H1 (cell line): ENCODE data around the gene SHROOM3. TPM values are rescaled to one million over a fixed set of nuclear protein-coding genes. Genes with fewer than 3 reads are reported as not detected.

Experiments used
- CTCF ChIA-PET: fragments of 300-600 bp; sonication (Branson Sonifier 250); formaldehyde crosslinking; loops from one replicate; lab custom pipeline; 2021; ENCODE audit not compliant: partially characterized antibody; lab: Charles Lee
- POLR2A ChIA-PET: fragments of 300-600 bp; sonication (Branson Sonifier 250); formaldehyde crosslinking; loops from one replicate; lab custom pipeline; 2021; ENCODE audit warnings: inconsistent platforms; ENCODE audit not compliant: partially characterized antibody; lab: Charles Lee
- DNase-seq, 2 experiments: peaks; one replicate each; pipeline versions ENCODE4 v3.0.0 to v3.0.0-alpha.2; 2010 to 2022; ENCODE audit warnings: low spot score in 2 of 2, low read depth in 1 of 2, mixed read lengths in 1 of 2
- FAIRE-seq: peaks from 2 replicates; lab custom pipeline; 2011; peaks lifted over from hg19 to GRCh38; lab: Jason Lieb, UNC
- H2AFZ ChIP-seq: 2 replicates; pipeline ENCODE4 v1.8.1; 2012; ENCODE audit warnings: low read length, inconsistent platforms
- H2AK5ac ChIP-seq: 2 replicates; pipeline ENCODE4 v1.6.1; 2013; ENCODE audit warnings: low read depth, low read length
- H2BK120ac ChIP-seq: replicated peaks from 2 replicates; pipeline ENCODE3; 2013; ENCODE audit warnings: low read depth, low read length, inconsistent platforms
- H2BK12ac ChIP-seq: 2 replicates; pipeline ENCODE4 v1.6.1; 2013; ENCODE audit warnings: low read depth, low read length
- H2BK15ac ChIP-seq: 2 replicates; pipeline ENCODE4 v1.6.1; 2013; ENCODE audit warnings: low read length
- H2BK20ac ChIP-seq: 2 replicates; pipeline ENCODE4 v1.6.1; 2013; ENCODE audit warnings: low read length
- H2BK5ac ChIP-seq: 2 replicates; pipeline ENCODE4 v1.6.1; 2013; ENCODE audit warnings: low read depth, low read length
- H3K14ac ChIP-seq: 2 replicates; pipeline ENCODE4 v1.6.1; 2013; ENCODE audit warnings: inconsistent platforms; ENCODE audit not compliant: insufficient read length
- H3K18ac ChIP-seq: 2 replicates; pipeline ENCODE4 v1.6.1; 2013; ENCODE audit warnings: low read length; ENCODE audit errors: extremely low read depth
- H3K23ac ChIP-seq: 2 replicates; pipeline ENCODE4 v1.6.1; 2013; ENCODE audit warnings: inconsistent platforms; ENCODE audit not compliant: insufficient read length
- H3K23me2 ChIP-seq: 2 replicates; pipeline ENCODE4 v1.6.1; 2013; ENCODE audit warnings: low read depth, low read length
- H3K27ac ChIP-seq: 2 replicates; pipeline ENCODE4 v1.6.1; 2011; ENCODE audit warnings: low read depth, low read length, inconsistent platforms
- H3K27me3 ChIP-seq, 4 experiments: replicated peaks in 1 of 4; 1 replicate in 1 of 4; 2 replicates in 3 of 4; pipeline versions ENCODE4 v1.6.1 to v1.8.1; 2011 to 2013; ENCODE audit warnings: low read length in 3 of 4, mild to moderate bottlenecking in 3 of 4, inconsistent platforms in 2 of 4, mixed read lengths in 2 of 4, moderate library complexity in 1 of 4; ENCODE audit not compliant: control insufficient read depth in 3 of 4, insufficient read depth in 3 of 4; ENCODE audit errors: extremely low read depth in 1 of 4
- H3K36me3 ChIP-seq, 4 experiments: 2 replicates each; pipeline versions ENCODE4 v1.6.1 to v1.8.1; 2011 to 2013; ENCODE audit warnings: mild to moderate bottlenecking in 4 of 4, low read length in 3 of 4, moderate library complexity in 2 of 4, control low read depth in 1 of 4, inconsistent platforms in 1 of 4; ENCODE audit not compliant: insufficient read depth in 4 of 4, control insufficient read depth in 2 of 4
- H3K4ac ChIP-seq: replicated peaks from 2 replicates; pipeline ENCODE3; 2013; ENCODE audit warnings: low read length, low read depth, mixed read lengths, inconsistent platforms; ENCODE audit not compliant: insufficient read length
- H3K4me1 ChIP-seq, 4 experiments: replicated peaks in 1 of 4; 1 replicate in 1 of 4; 2 replicates in 3 of 4; pipeline versions ENCODE4 v1.6.1 to v1.8.1; 2011 to 2013; ENCODE audit warnings: low read length in 3 of 4, inconsistent platforms in 2 of 4, mixed read lengths in 1 of 4; ENCODE audit not compliant: insufficient read depth in 4 of 4, control insufficient read depth in 3 of 4
- H3K4me2 ChIP-seq, 2 experiments: 2 replicates each; pipeline versions ENCODE4 v1.6.1 to v1.8.1; 2011 to 2013; ENCODE audit warnings: low read depth in 2 of 2, low read length in 2 of 2, control low read depth in 1 of 2, inconsistent platforms in 1 of 2, mild to moderate bottlenecking in 1 of 2; ENCODE audit not compliant: insufficient read depth in 1 of 2
- H3K4me3 ChIP-seq, 4 experiments: fragments of 200-600, 300-600 bp in 1 of 4; sonication (generic), shearing (Covaris generic), sonication (Bioruptor Twin) in 1 of 4; 2 replicates each; pipeline versions ENCODE4 v1.5.1 to v1.8.1; 2011 to 2016; ENCODE audit warnings: low read length in 4 of 4, low read depth in 3 of 4, control low read depth in 2 of 4, inconsistent platforms in 2 of 4, mild to moderate bottlenecking in 2 of 4, mixed read lengths in 1 of 4, moderate library complexity in 1 of 4; ENCODE audit not compliant: insufficient read depth in 2 of 4; ENCODE audit errors: extremely low read depth in 1 of 4
- H3K56ac ChIP-seq: replicated peaks from 2 replicates; pipeline ENCODE3; 2013; ENCODE audit warnings: low read depth, mild to moderate bottlenecking, mixed read lengths, low read length, inconsistent platforms; ENCODE audit not compliant: insufficient read length
- H3K79me1 ChIP-seq: 2 replicates; pipeline ENCODE4 v1.6.1; 2013; ENCODE audit warnings: low read depth, low read length, control low read depth
- H3K79me2 ChIP-seq, 2 experiments: 2 replicates each; pipeline versions ENCODE4 v1.6.1 to v1.8.1; 2012 to 2013; ENCODE audit warnings: low read length in 2 of 2, mild to moderate bottlenecking in 2 of 2, inconsistent platforms in 1 of 2; ENCODE audit not compliant: insufficient read depth in 2 of 2, control insufficient read depth in 1 of 2
- H3K9ac ChIP-seq, 4 experiments: replicated peaks in 1 of 4; 1 replicate in 1 of 4; 2 replicates in 3 of 4; pipeline versions ENCODE4 v1.6.1 to v1.8.1; 2011 to 2013; ENCODE audit warnings: low read depth in 3 of 4, low read length in 3 of 4, control low read depth in 2 of 4, mild to moderate bottlenecking in 2 of 4, moderate library complexity in 2 of 4, inconsistent platforms in 1 of 4; ENCODE audit errors: extremely low read depth in 1 of 4
- H3K9me3 ChIP-seq, 2 experiments: 2 replicates each; pipeline versions ENCODE4 v1.6.1 to v1.8.1; 2012 to 2013; ENCODE audit warnings: mild to moderate bottlenecking in 2 of 2, moderate library complexity in 2 of 2, control low read depth in 1 of 2, inconsistent platforms in 1 of 2, low read depth in 1 of 2, low read length in 1 of 2, mixed read lengths in 1 of 2; ENCODE audit not compliant: insufficient read depth in 2 of 2
- H4K20me1 ChIP-seq, 2 experiments: replicated peaks in 1 of 2; 2 replicates each; pipeline versions ENCODE3 to v1.8.1; 2011 to 2013; ENCODE audit warnings: inconsistent platforms in 2 of 2, low read length in 2 of 2, mild to moderate bottlenecking in 1 of 2; ENCODE audit not compliant: insufficient read depth in 2 of 2, control insufficient read depth in 1 of 2
- H4K5ac ChIP-seq: 2 replicates; pipeline ENCODE4 v1.6.1; 2013; ENCODE audit warnings: low read length, low read depth, mixed read lengths, inconsistent platforms; ENCODE audit not compliant: insufficient read length
- H4K8ac ChIP-seq: 2 replicates; pipeline ENCODE4 v1.8.0; 2013; ENCODE audit warnings: mild to moderate bottlenecking, moderate library complexity, low read length, inconsistent platforms; ENCODE audit not compliant: insufficient read depth; ENCODE audit errors: extremely low read depth
- H4K91ac ChIP-seq: replicated peaks from 2 replicates; pipeline ENCODE3; 2013; ENCODE audit warnings: low read length, mixed read lengths, inconsistent platforms; ENCODE audit not compliant: insufficient read length
- CTBP2 ChIP-seq: IDR thresholded peaks from 2 replicates; pipeline ENCODE4 v1.7.0; 2011; ENCODE audit warnings: borderline replicate concordance, mild to moderate bottlenecking, moderate library complexity, mixed read lengths, low read length; ENCODE audit not compliant: insufficient read depth, insufficient read length
- FOSL1 ChIP-seq: IDR thresholded peaks from 2 replicates; pipeline ENCODE4 v1.6.1; 2011; ENCODE audit warnings: mild to moderate bottlenecking, low read depth, low read length, moderate library complexity; ENCODE audit not compliant: insufficient read depth
- RBBP5 ChIP-seq: IDR thresholded peaks from 2 replicates; pipeline ENCODE4 v1.7.1; 2012; ENCODE audit warnings: low read depth, mild to moderate bottlenecking, inconsistent platforms, low read length, moderate library complexity, borderline replicate concordance
- SP2 ChIP-seq: IDR thresholded peaks from 2 replicates; pipeline ENCODE4 v1.6.1; 2012; ENCODE audit warnings: mild to moderate bottlenecking, low read length, inconsistent platforms
- SRF ChIP-seq: IDR thresholded peaks from 2 replicates; pipeline ENCODE4 v1.6.1; 2011; ENCODE audit warnings: mild to moderate bottlenecking, low read depth, low read length, moderate library complexity
- SUZ12 ChIP-seq: fragments of 200-600 bp; sonication (generic); IDR thresholded peaks from 2 replicates; pipeline ENCODE4 v1.6.1; 2012; ENCODE audit warnings: mild to moderate bottlenecking, inconsistent platforms, low read length, moderate library complexity, mixed read lengths
- WGBS, 2 experiments: shearing (Covaris generic) in 1 of 2; methylation state at CpG; one replicate each; pipeline versions ENCODE4 v1.1.6 to v1.1.7; 2013 to 2015; ENCODE audit warnings: low lambda C conversion rate in 2 of 2, mixed read lengths in 2 of 2, inconsistent platforms in 1 of 2, low coverage in 1 of 2, missing lambda C conversion rate in 1 of 2; ENCODE audit not compliant: insufficient replicate concordance in 2 of 2, insufficient coverage in 1 of 2, insufficient read length in 1 of 2; ENCODE audit errors: extremely low coverage in 1 of 2, missing lambda C conversion rate in 1 of 2; 5-methylcytosine and 5-hydroxymethylcytosine counted together
- polyA plus RNA-seq, 7 experiments: library from polyadenylated mRNA; depleted of rRNA in 3 of 7; stranded (reverse) in 5 of 7; unstranded in 2 of 7; fragments of >200 nt in 5 of 7; fragments of 200-250 nt in 2 of 7; gene quantifications; 1 replicate in 5 of 7; 2 replicates in 1 of 7; 4 replicates in 1 of 7; pipeline versions ENCODE4 v1.2.1 to v1.2.3, GENCODE V29; 2011 to 2013; ENCODE audit warnings: missing spikeins in 2 of 7, mixed read lengths in 2 of 7
- total RNA-seq: library from RNA; stranded (reverse); fragmentation: NEBNext Ultra II Directional; extraction: Animal tissue kit (Norgen Biotek cat#: 25700); gene quantifications from 2 replicates; pipeline ENCODE4 v1.2.1, GENCODE V29; 2021

Gene SHROOM3
- total and polyA plus RNA-seq, 2 of the 8 experiments (the other 6 are each of a cell fraction or from before 2014, with no cell fraction given) = 15.8 to 34.0 TPM

GRCh38 chr4:76822303-76822702, 387.3 kb downstream of the SHROOM3 start:
- H4K8ac ChIP-seq = no peak overlapping the region
- no peak overlapping the region for H3K4me2 ChIP-seq
- H4K5ac ChIP-seq = no peak overlapping the region
- DNase-seq = no peak
- no peak overlapping the region for H3K4me3 ChIP-seq
- TF ChIP-seq RBBP5 = no peak
- TF ChIP-seq CTBP2 = no peak
- TF ChIP-seq FOSL1 = no peak
- TF ChIP-seq SP2 = no peak
- TF ChIP-seq SUZ12 = no peak
- no peak for TF ChIP-seq SRF
- TF ChIP-seq, all 59 proteins: peak for 0
- Histone ChIP-seq H3K27ac (no peak overlapping the region), H3K56ac (no peak overlapping the region), H3K79me1 (no peaks in the 10 kb centered on the region), H4K20me1 (no peaks in the 10 kb centered on the region), H3K4ac (no peak overlapping the region), H2BK20ac (no peak overlapping the region), H3K18ac (no peak overlapping the region), H3K9ac (no peak overlapping the region), H2AK5ac (no peak overlapping the region), H4K91ac (no peak overlapping the region), H2AFZ (no peak overlapping the region), H3K79me2 (no peaks in the 10 kb centered on the region), H2BK5ac (no peak overlapping the region), H3K4me1 (no peaks in the 10 kb centered on the region), H2BK120ac (no peak overlapping the region), H3K36me3 (no peaks in the 10 kb centered on the region), H2BK15ac (no peak overlapping the region), H2BK12ac (no peak overlapping the region), H3K14ac (no peak overlapping the region), H3K27me3 (no peaks in the 10 kb centered on the region), H3K9me3 (no peaks in the 10 kb centered on the region), H3K23ac (no peak overlapping the region), H3K23me2 (no peaks in the 10 kb centered on the region)
- ChIA-PET POLR2A (interaction anchor here (0.6 kb wide), 1 partner anchor 24 kb away, joined by 3 read pairs; no protein-coding TSS in a partner anchor), CTCF (interaction anchor here (1.2 kb wide), 1 partner anchor 19 kb away, joined by 3 read pairs; no protein-coding TSS in a partner anchor)
- FAIRE-seq = no peak
- WGBS, 2 experiments = 87% methylated on average over 8 of the region's 8 CpGs; no CpG with 5 or more reads in 1 of the 2 experiments
